ENCODE measurements around the gene RAB27A. TPM values are rescaled to one million over a fixed set of nuclear protein-coding genes. Genes with fewer than 3 reads are reported as not detected.

The RAB27A gene
- total RNA-seq, 1 experiment from 2014 or later = 8.0 TPM

GRCh38 chr15:55320238-55320550 is 30.6 kb upstream of the RAB27A start:
- H3K4me1 ChIP-seq (ENCODE audit: control insufficient read depth, insufficient read depth, low read length) = peaks cover 14% of the 10 kb centered on the region; the same call in 1 of the 2 replicates
- H3K27ac ChIP-seq (ENCODE audit: low read length) = peak overlapping the region; percentile 99
- no peaks in the 10 kb centered on the region for H3K9me3 ChIP-seq (ENCODE audit: control insufficient read depth, insufficient read depth, low read depth, low read length)
- ATAC-seq (no peak), DNase-seq (ENCODE audit: low read depth, low spot score) (no peak)
- peaks cover 2% of the 10 kb centered on the region; the same call in 1 of the 2 replicates for H3K36me3 ChIP-seq (ENCODE audit: control insufficient read depth, insufficient read depth, low read length)
- TF ChIP-seq POLR2AphosphoS5 (IDR thresholded peaks at IDR 0.05; ENCODE audit: low read depth, low read length) = no peak
- no peak for TF ChIP-seq TCF7L2 (IDR thresholded peaks at IDR 0.05; ENCODE audit: low read depth, low read length)
- no peak for TF ChIP-seq CTCF (IDR thresholded peaks at IDR 0.05)
- TF ChIP-seq, protein P1, sequence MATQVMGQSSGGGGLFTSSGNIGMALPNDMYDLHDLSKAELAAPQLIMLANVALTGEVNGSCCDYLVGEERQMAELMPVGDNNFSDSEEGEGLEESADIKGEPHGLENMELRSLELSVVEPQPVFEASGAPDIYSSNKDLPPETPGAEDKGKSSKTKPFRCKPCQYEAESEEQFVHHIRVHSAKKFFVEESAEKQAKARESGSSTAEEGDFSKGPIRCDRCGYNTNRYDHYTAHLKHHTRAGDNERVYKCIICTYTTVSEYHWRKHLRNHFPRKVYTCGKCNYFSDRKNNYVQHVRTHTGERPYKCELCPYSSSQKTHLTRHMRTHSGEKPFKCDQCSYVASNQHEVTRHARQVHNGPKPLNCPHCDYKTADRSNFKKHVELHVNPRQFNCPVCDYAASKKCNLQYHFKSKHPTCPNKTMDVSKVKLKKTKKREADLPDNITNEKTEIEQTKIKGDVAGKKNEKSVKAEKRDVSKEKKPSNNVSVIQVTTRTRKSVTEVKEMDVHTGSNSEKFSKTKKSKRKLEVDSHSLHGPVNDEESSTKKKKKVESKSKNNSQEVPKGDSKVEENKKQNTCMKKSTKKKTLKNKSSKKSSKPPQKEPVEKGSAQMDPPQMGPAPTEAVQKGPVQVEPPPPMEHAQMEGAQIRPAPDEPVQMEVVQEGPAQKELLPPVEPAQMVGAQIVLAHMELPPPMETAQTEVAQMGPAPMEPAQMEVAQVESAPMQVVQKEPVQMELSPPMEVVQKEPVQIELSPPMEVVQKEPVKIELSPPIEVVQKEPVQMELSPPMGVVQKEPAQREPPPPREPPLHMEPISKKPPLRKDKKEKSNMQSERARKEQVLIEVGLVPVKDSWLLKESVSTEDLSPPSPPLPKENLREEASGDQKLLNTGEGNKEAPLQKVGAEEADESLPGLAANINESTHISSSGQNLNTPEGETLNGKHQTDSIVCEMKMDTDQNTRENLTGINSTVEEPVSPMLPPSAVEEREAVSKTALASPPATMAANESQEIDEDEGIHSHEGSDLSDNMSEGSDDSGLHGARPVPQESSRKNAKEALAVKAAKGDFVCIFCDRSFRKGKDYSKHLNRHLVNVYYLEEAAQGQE (IDR thresholded peaks at IDR 0.05; ENCODE audit: insufficient read depth in 1 of 2, low read depth in 2 of 2, low read length in 1 of 2) = no peak
- TF ChIP-seq SIN3A (IDR thresholded peaks at IDR 0.05; ENCODE audit: borderline replicate concordance, insufficient read depth, low read depth, low read length) = no peak
- no peaks in the 10 kb centered on the region for H3K27me3 ChIP-seq (ENCODE audit: control insufficient read depth, insufficient read depth, low read length)
- H3K4me3 ChIP-seq (ENCODE audit: low read depth in 2 of 2, low read length in 2 of 2) = peak overlapping the region; percentile 86 to 87
- in situ Hi-C loops (cut with HindIII; ENCODE audit: low pct_unique_long_range_greater_than_20kb, low sequenced_read_pairs) (no loop called here), intact Hi-C loops (cut with micrococcal nuclease; ENCODE audit: unreplicated experiment) (loop anchor here (10.0 kb wide), 1 partner anchor 85 kb away; the partner anchor contains the start of genes CCPG1 and PIERCE2)
- BruUV-seq (replicated peaks) = no TSS peak
- ChIA-PET POLR2A (no interaction called here), CTCF (no interaction called here)

GRCh38 chr15:55319537-55320237 is 30.1 kb upstream of the RAB27A start:
- Histone ChIP-seq H3K27me3 (ENCODE audit: control insufficient read depth, insufficient read depth, low read length) (no peaks in the 10 kb centered on the region), H3K27ac (ENCODE audit: low read length) (peak overlapping the region; percentile 99), H3K36me3 (ENCODE audit: control insufficient read depth, insufficient read depth, low read length) (peaks cover 2% of the 10 kb centered on the region; the same call in 1 of the 2 replicates), H3K4me3 (ENCODE audit: low read depth in 2 of 2, low read length in 2 of 2) (peak overlapping the region; percentile 86 to 87), H3K9me3 (ENCODE audit: control insufficient read depth, insufficient read depth, low read depth, low read length) (no peaks in the 10 kb centered on the region), H3K4me1 (ENCODE audit: control insufficient read depth, insufficient read depth, low read length) (peaks cover 14% of the 10 kb centered on the region; the same call in 1 of the 2 replicates)
- BruUV-seq (replicated peaks) = TSS peak; percentile 84
- intact Hi-C loops (cut with micrococcal nuclease; ENCODE audit: unreplicated experiment) = loop anchor here (5.0 to 10.0 kb wide), 2 partner anchors 85 to 118 kb away; partner anchors contain the start of genes CCPG1 and PIERCE2
- in situ Hi-C loops (cut with HindIII; ENCODE audit: low pct_unique_long_range_greater_than_20kb, low sequenced_read_pairs) = no loop called here
- DNase-seq (ENCODE audit: low read depth, low spot score) (no peak), ATAC-seq (no peak)
- ChIA-PET CTCF (interaction anchor here (1.1 kb wide), 1 partner anchor 89 kb away, joined by 5 read pairs; the partner anchor contains the start of genes CCPG1 and PIERCE2), POLR2A (interaction anchor here (0.6 to 1.1 kb wide), 2 partner anchors 88 to 114 kb away, joined by 3 to 10 read pairs; partner anchors contain the start of genes CCPG1 and PIERCE2)
- TF ChIP-seq SIN3A (IDR thresholded peaks at IDR 0.05; ENCODE audit: borderline replicate concordance, insufficient read depth, low read depth, low read length) (no peak), CTCF (IDR thresholded peaks at IDR 0.05) (no peak), POLR2AphosphoS5 (IDR thresholded peaks at IDR 0.05; ENCODE audit: low read depth, low read length) (no peak), TCF7L2 (IDR thresholded peaks at IDR 0.05; ENCODE audit: low read depth, low read length) (no peak)
- TF ChIP-seq, protein P1 (IDR thresholded peaks at IDR 0.05; ENCODE audit: insufficient read depth in 1 of 2, low read depth in 2 of 2, low read length in 1 of 2) = no peak
